ENCODE measurements around the gene NOLC1. TPM values are rescaled to one million over a fixed set of nuclear protein-coding genes. Genes with fewer than 3 reads are reported as not detected.
A peak's percentile ranks its signal among the peaks of the same experiment; 100 is the strongest.

The NOLC1 gene
- total and polyA plus RNA-seq, 2 experiments from 2014 or later: 52.3 to 56.2 TPM

DNA sequence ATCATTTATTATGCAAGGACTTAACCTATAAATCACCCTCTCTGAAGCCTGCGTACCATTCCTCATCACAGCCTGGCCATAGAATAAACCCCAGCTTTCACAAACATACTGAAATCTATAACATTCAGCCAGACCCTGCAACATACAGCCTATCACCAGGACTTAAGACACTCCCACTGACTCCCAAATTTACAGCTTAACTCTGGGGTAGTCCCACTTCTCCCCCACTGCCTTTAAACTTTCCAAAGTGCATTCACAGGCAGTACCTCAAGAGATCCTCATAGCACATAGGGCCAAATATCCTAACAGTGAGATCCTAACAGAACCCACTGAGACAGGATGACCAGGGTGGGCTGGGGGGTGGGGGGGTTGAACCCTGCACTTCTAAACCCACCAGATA is 35.5 kb upstream of the NOLC1 start:
- Histone ChIP-seq H3K36me3 (no peaks in the 10 kb centered on the region), H3K9me3 (ENCODE audit: low read depth) (no peaks in the 10 kb centered on the region), H3K4me3 (peak overlapping the region; percentile 15), H3K27ac (peak overlapping the region; percentile 97), H3K4me1 (ENCODE audit: low read depth) (peaks cover 53% of the 10 kb centered on the region), H3K27me3 (no peaks in the 10 kb centered on the region)
- TF ChIP-seq, protein P1, sequence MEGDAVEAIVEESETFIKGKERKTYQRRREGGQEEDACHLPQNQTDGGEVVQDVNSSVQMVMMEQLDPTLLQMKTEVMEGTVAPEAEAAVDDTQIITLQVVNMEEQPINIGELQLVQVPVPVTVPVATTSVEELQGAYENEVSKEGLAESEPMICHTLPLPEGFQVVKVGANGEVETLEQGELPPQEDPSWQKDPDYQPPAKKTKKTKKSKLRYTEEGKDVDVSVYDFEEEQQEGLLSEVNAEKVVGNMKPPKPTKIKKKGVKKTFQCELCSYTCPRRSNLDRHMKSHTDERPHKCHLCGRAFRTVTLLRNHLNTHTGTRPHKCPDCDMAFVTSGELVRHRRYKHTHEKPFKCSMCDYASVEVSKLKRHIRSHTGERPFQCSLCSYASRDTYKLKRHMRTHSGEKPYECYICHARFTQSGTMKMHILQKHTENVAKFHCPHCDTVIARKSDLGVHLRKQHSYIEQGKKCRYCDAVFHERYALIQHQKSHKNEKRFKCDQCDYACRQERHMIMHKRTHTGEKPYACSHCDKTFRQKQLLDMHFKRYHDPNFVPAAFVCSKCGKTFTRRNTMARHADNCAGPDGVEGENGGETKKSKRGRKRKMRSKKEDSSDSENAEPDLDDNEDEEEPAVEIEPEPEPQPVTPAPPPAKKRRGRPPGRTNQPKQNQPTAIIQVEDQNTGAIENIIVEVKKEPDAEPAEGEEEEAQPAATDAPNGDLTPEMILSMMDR (IDR thresholded peaks at IDR 0.05; ENCODE audit: low read depth, low read length): no peak
- no peak for DNase-seq (ENCODE audit: low read depth in 1 of 2, low spot score in 1 of 2)

DNA sequence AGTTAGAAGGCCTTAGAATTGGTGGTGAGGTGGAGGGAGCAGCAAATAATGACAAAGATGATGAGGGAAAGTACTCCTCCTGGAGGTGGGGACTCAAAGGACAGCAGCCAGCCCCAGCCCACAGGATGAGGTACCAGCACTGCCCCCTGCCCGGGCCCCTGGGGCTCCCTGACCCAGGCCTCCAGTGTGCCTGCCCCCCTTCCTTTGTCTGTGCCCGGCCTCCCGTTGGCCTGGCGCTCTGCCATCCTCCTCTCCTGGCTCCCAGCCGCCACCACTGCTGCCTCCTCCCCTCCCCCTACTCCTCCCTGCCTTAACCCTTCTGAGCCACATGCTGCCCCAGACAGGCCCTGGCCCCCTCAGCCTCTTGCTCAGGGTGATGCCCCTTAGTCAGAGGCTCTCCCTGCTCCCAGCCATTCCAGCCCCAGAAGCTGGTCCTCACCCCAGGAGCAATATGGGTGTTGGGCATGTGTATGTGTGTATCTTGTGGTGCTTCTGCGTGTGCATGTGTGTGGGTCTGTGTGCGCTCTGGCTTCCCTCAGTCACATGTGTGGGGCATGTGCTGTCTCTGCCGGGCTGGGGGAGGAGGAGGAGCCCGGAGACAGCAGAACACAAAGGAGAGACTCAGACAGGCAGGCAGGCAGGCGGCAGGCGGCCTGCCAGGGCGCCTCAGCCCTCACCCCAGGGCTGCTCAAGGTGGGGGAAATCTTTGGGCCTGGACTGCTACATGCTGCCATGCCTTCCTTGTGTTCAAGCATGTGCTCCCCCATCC is 34.6 kb upstream of the NOLC1 start:
- Histone ChIP-seq H3K36me3 (no peaks in the 10 kb centered on the region), H3K27me3 (no peaks in the 10 kb centered on the region), H3K4me3 (peak overlapping the region; percentile 15), H3K9me3 (ENCODE audit: low read depth) (no peaks in the 10 kb centered on the region), H3K27ac (peak overlapping the region; percentile 97), H3K4me1 (ENCODE audit: low read depth) (peaks cover 59% of the 10 kb centered on the region)
- DNase-seq (ENCODE audit: low read depth in 1 of 2, low spot score in 1 of 2): peak; percentile 88 to 89
- TF ChIP-seq, protein P1 (IDR thresholded peaks at IDR 0.05; ENCODE audit: low read depth, low read length): peak; percentile 31

DNA sequence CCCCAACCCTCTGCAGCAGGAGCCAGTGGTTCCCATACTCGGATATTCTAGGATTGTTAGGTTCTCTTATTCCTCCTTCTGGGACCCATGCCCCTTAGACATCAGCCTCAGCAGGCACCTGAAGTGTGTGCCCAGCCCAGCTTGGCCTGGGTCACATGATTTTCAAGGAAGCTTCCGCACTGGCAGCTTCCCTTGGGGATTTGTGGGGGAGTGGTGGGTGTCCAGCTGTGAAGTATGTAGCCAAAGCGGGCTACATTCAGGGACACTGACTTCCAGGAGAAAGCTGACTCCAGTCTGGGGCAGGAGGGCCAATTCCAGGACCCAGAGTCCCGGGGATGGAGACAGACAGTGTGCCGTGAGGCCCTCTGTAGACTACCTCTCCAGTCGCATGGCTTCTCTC is 33.3 kb upstream of the NOLC1 start:
- no peaks in the 10 kb centered on the region for H3K27me3 ChIP-seq
- H3K9me3 ChIP-seq (ENCODE audit: low read depth): no peaks in the 10 kb centered on the region
- peak overlapping the region; percentile 97 for H3K27ac ChIP-seq
- DNase-seq (ENCODE audit: low read depth in 1 of 2, low spot score in 1 of 2): peak in 1 of 2 donors; percentile 57
- no peaks in the 10 kb centered on the region for H3K36me3 ChIP-seq
- H3K4me1 ChIP-seq (ENCODE audit: low read depth): peaks cover 49% of the 10 kb centered on the region
- TF ChIP-seq, protein P1 (IDR thresholded peaks at IDR 0.05; ENCODE audit: low read depth, low read length): no peak
- peak overlapping the region; percentile 73 for H3K4me3 ChIP-seq

DNA sequence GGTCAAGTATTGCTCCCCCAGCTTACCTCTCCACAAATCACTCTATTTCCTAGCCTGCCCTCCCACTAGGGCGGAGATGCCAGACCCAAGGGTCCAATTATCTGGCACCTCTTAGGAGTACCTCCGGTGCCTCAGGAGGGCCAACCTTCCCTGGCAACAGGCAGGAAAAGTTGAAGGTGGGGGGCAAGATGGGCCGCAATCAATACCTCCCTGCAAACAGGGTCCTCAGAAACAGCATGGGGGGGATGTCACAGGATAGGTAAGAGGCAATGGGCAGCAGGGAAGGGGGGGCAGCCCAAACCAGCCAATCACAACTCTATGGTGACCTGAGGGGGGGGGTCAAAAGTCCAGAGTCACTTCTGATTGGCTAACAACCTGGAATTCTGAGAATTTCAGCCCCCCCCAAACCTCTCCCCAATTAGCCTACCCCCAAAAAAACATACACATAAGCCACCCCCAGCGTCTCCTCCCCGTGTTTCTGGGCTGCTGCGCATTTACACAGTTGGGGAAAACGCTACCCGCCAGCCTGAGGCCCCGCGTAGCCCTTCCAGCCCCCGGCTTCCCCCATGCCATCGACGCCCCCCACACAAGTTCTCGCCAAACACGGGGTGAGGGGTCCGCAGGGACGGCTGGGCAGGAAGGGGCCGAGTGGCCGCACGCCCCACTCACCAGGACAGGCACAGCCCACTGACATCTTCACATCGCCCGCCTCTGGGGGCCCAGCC is 32.6 kb upstream of the NOLC1 start:
- Histone ChIP-seq H3K27ac (peak overlapping the region; percentile 97), H3K4me1 (ENCODE audit: low read depth) (peaks cover 49% of the 10 kb centered on the region), H3K27me3 (no peaks in the 10 kb centered on the region), H3K36me3 (no peaks in the 10 kb centered on the region), H3K4me3 (peak overlapping the region; percentile 73), H3K9me3 (ENCODE audit: low read depth) (no peaks in the 10 kb centered on the region)
- TF ChIP-seq, protein P1 (IDR thresholded peaks at IDR 0.05; ENCODE audit: low read depth, low read length): no peak
- peak; percentile 72 to 80 for DNase-seq (ENCODE audit: low read depth in 1 of 2, low spot score in 1 of 2)

DNA sequence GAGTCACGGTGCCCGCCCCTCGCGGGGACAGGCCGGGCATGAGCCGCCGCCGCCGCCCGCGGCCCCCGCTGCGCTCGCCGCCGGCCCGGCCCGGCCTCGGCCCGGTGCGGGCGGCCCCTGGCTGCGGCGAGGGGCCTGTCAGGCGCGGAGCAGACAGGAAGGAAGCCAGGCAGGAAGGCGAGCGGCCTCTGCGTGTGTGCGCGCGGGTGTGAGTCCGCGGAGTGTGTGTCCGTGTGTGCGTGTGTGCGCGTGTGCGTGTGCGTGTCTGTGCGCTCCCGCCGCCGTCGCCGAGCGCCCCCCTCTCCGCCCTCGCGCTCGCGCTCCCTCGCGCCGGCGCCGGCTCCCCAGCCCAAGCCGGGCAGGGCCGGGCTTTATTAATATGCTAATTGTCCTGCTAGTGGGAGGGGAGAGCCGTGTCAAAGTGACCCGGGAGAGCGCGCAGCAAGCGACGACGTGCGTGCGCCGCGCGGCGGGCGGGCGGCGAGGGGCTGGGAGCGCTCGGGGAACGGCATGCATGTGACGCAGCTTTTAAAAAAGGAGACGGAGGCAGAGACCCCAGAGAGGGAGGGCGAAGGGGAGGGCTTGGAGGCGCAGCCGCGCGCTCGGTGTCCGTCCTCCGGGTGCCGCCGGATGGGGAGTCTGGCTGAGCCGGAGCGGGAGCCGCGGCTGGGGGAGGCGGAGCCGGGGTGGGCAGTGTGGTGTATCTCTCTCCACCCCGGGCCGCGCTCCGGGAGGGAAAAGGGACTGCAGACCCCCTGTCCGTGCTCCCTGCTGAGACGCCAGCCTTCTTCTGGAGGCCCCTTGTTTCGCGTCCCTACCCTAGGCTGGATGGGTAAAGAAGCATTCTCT is 31.8 kb upstream of the NOLC1 start, which contains the start of gene LDB1:
TSS of gene LDB1 (minus strand) at position 227 of the 849 bp plus-strand sequence. CDS start 258 bp downstream, outside the sequence.
- peaks cover 44% of the 10 kb centered on the region for H3K4me1 ChIP-seq (ENCODE audit: low read depth)
- H3K36me3 ChIP-seq: no peaks in the 10 kb centered on the region
- no peaks in the 10 kb centered on the region for H3K27me3 ChIP-seq
- TF ChIP-seq, protein P1 (IDR thresholded peaks at IDR 0.05; ENCODE audit: low read depth, low read length): no peak
- peak within 1 kb of the TSS; percentile 97 for H3K27ac ChIP-seq
- peak; percentile 89 to 92 for DNase-seq (ENCODE audit: low read depth in 1 of 2, low spot score in 1 of 2)
- peak within 1 kb of the TSS; percentile 73 for H3K4me3 ChIP-seq
- H3K9me3 ChIP-seq (ENCODE audit: low read depth): no peaks in the 10 kb centered on the region

All from cardiac muscle cell (in vitro differentiated cells and primary cell).